Ammon's horn (tissue), 1 donor: Measurements from ENCODE around the gene DUSP2.

Experiments
- DNase-seq: peaks from one replicate; pipeline ENCODE4 v3.0.0-alpha.2; 2016; ENCODE audit warnings: low spot score

The DUSP2 gene

DNA sequence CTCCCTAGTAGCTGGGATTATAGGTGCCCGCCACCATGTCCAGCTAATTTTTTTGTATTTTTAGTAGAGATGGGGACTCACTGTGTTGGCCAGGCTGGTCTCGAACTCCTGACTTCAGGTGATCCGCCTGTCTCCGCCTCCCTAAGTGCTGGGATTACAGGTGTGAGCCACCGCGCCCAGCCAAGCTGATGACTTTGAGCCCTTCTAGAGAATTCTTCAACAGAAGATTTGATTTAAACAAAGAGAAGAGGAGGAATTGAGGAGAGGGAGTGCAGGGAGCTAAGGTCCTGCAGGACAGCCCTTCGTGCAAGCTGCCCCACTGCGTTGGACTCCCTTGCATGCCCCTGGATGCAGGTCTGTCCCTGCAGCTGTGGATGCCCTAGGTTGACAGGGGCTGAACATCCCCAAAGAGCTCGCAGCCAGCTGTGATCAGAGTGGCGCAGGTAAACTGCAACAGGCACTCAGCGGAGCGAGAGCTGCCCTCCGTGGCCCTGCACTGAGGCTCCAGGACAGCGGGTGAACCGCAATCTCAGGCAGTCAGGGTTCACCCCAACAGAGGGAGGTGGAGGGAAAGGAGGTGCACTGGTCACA, 42.5 kb downstream of the DUSP2 start:
- no peak for DNase-seq

- DNase-seq = no peak
Measured at GRCh38 chr2:96100893-96101304, 44.3 kb downstream of the DUSP2 start.

GRCh38 chr2:96099861-96100798, 45.1 kb downstream of the DUSP2 start:
- no peak for DNase-seq

DNA sequence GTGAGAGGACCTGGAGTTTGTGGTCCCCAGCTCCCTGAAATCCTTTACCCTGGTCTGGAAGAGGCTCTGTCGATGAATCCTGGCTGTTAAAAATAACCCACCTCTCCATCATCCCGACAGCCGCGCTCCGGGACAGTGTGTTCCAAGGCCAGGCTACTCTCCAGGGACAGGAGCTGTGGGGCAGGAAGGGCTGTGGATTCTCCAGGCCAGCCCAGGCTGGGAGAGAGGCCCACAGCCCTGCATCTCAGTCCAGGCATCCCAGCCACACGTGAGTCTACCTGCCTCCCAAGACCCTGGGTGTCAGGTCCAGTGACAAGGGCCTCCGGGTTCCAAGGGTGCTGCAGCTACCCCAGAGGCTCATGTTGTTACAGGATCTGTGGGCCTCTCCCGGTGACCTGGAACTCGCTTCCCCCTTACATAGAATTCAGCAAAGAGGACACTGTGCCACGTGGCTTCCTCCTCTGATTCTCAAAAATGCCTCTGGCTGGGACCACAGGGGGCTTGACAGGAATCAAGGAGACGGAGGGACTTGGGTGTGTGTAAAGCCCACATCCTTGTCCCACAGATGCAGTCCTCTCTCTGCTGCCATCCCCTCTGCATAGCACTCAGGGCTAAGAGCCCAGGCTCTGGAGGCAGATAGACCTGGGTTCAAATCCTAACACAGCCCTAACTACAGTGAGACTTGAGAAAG, 46.2 kb downstream of the DUSP2 start:
- no peak for DNase-seq

DNA sequence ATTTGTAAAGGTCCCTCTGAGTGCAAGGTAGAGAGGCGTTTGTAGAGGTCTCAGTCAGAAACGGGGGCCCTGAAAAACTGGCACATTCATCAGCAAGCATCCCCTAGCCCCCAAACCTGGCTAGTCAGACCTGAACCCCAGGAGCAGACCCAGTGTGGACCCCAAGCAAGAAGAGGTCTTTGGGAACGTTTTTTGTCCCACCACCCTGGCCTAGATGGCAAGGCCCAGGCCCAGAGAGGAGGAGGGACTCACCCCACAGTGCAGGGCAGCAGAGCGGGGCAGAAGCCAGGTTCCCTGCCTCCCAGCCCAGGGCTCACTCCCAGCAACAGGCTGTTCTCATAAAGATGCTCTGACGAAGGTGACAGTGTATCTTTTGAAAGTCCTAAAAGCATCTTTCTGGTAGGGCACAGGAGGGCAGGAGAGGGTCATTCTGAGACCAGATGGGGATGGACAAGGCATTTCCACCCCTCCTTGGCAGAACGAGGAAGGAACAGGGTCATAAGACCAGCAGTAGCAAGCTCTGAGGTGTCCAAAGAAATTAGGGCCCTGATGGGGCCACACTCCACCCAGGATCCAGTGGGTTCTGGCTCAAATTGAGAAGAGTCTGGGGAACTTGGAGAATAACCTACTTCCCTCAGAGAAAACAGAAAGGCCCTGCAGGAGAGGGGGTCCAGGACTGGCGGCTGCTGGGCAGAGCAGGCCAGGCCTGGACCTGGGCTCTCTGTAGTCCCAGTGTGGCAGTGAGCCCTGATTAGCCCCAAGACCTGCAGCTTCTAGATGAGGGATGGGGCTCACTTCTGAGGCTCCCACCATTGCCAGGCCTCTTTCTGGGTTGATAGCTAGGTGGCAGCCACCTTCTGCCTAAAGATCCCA, 47.1 kb downstream of the DUSP2 start:
- no peak for DNase-seq

DNA sequence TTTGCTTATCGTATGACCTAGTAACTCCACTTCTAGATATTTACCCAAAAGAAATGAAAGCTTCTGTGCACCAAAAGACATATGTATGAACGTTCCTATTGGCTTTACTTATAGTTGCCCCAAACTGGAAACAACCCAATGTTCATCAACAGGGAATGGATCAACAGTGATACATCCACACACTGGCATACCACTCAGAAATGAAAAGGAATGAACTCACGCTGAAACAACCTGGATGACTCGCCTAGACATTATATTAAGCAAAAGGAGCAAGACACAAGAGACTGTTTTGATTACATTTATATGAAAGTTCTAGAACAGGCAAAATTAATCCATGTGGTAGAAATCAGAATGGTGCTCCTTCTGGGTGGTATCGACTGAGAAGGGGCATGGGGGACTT, 47.8 kb downstream of the DUSP2 start:
- DNase-seq = no peak

DNA sequence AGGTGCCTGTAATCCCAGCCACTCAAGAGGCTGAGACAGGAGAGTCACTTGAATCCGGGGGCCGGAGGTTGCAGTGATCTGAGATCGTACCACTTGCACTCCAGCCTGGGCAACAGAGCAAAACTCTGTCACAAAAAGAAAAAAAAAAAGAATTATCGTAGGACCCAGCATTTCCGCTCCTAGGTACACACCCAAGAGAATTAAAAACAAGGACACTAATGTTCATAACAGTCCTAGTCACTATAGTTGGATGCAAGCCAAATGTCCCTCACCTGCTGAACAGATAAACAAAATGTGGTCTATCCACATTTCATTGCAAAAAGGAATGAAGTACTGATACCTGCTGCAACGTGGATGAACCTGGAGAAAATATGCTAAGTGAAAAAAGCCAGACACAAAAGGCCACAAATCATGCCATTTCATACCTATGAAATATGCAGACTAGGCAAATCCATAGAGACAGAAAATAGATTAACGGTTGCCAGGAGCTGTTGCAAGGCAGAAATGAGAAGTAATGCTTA, 50.1 kb downstream of the DUSP2 start:
- DNase-seq = no peak

- DNase-seq = no peak
Measured at GRCh38 chr2:96093528-96093927, 51.7 kb downstream of the DUSP2 start.
